Tibial artery (tissue), 4 donors: ENCODE results near the gene MRGPRD.

Experiments
- DNase-seq, 2 donors: peaks; one replicate each; pipeline ENCODE4 v3.0.0-alpha.2; 2019
- H3K27ac ChIP-seq, 2 donors: fragments of 200-600 bp; sonication (generic) in 1 of 2; 1 replicate in 1 of 2; 2 replicates in 1 of 2; pipeline ENCODE4 v1.5.1; 2018 to 2019; ENCODE audit warnings: mild to moderate bottlenecking in 1 of 2
- H3K27me3 ChIP-seq, 2 donors: fragments of 200-600 bp; sonication (generic) in 1 of 2; one replicate each; pipeline versions ENCODE4 v1.5.1 to v1.6.0; 2016 to 2019
- H3K36me3 ChIP-seq, 3 donors: fragments of 200-600 bp; sonication (generic) in 2 of 3; one replicate each; pipeline ENCODE4 v1.5.1; 2016 to 2019; ENCODE audit warnings: mild to moderate bottlenecking in 2 of 3
- H3K4me1 ChIP-seq, 4 donors: fragments of 200-600 bp; sonication (generic) in 2 of 4; 1 replicate in 3 of 4; 2 replicates in 1 of 4; pipeline ENCODE4 v1.5.1; 2016 to 2019
- H3K4me3 ChIP-seq, 2 donors: fragments of 200-600 bp; sonication (generic) in 1 of 2; 1 replicate in 1 of 2; 2 replicates in 1 of 2; pipeline ENCODE4 v1.5.1; 2018 to 2019; ENCODE audit warnings: mild to moderate bottlenecking in 2 of 2
- H3K9me3 ChIP-seq, 3 donors: fragments of 200-600 bp; sonication (generic) in 1 of 3; one replicate each; pipeline ENCODE4 v1.5.1; 2016 to 2019
- CTCF ChIP-seq, 2 experiments: fragments of 200-600 bp in 1 of 2; fragments of 450-650 bp in 1 of 2; IDR thresholded peaks; one replicate each; pipeline ENCODE4 v1.5.1; 2017 to 2019; ENCODE audit warnings: antibody characterized with exemption in 2 of 2, mild to moderate bottlenecking in 1 of 2, moderate library complexity in 1 of 2
- intact Hi-C: fragments of 100-400 bp; cut with DNase I; formaldehyde crosslinking; loops from one replicate; pipeline ENCODE4 v1.15.0; 2023; ENCODE audit warnings: low total_unique reads

MRGPRD gene

GRCh38 chr11:68936358-68936636 is 44.5 kb downstream of the MRGPRD start:
- no peak overlapping the region for H3K27ac ChIP-seq
- H3K4me3 ChIP-seq = no peak overlapping the region
- no peak for TF ChIP-seq CTCF (IDR thresholded peaks at IDR 0.05)
- H3K9me3 ChIP-seq = no peaks in the 10 kb centered on the region
- intact Hi-C loops = no loop called here
- H3K4me1 ChIP-seq = peaks cover 0 to 24% (median 5%) of the 10 kb centered on the region in 4 donors
- no peak for DNase-seq
- H3K36me3 ChIP-seq = peaks cover 60 to 90% (median 73%) of the 10 kb centered on the region in 3 donors
- H3K27me3 ChIP-seq = no peaks in the 10 kb centered on the region

- H3K36me3 ChIP-seq = peaks cover 65 to 96% (median 78%) of the 10 kb centered on the region in 3 donors
- no peak overlapping the region for H3K4me3 ChIP-seq
- TF ChIP-seq CTCF (IDR thresholded peaks at IDR 0.05) = no peak
- intact Hi-C loops = no loop called here
- no peaks in the 10 kb centered on the region for H3K27me3 ChIP-seq
- no peaks in the 10 kb centered on the region for H3K9me3 ChIP-seq
- peak overlapping the region in 1 of 2 donors; percentile 47 for H3K27ac ChIP-seq
- no peak for DNase-seq
- H3K4me1 ChIP-seq = peaks cover 0 to 19% (median 4%) of the 10 kb centered on the region in 4 donors
Observed at GRCh38 chr11:68935516-68936357, 45.0 kb downstream of the MRGPRD start.

DNA sequence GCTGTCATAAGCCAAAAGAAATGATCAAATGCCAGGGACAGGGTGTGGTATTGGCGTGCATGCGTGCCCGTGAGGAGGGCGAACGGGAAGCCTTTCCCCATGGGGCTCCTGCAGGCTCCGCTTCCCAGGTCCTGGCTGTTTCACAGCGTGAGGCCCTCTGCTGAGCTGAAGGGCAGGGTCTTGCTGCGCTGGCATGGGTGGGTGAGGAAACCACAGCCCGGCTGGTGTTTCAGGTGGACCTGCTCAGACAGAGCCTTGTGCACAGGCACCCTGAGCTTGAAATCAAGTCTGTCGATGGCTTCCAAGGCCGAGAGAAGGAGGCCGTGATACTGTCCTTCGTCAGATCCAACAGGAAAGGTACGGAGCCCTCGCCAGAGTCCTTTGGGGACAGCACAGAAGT is 45.7 kb downstream of the MRGPRD start:
- Histone ChIP-seq H3K4me3 (no peak overlapping the region), H3K9me3 (no peaks in the 10 kb centered on the region), H3K27me3 (no peaks in the 10 kb centered on the region), H3K27ac (peak overlapping the region in 1 of 2 donors; percentile 47), H3K36me3 (peaks cover 72 to 100% (median 84%) of the 10 kb centered on the region in 3 donors), H3K4me1 (peaks cover 0 to 12% (median 3%) of the 10 kb centered on the region in 4 donors)
- intact Hi-C loops = no loop called here
- no peak for DNase-seq
- TF ChIP-seq CTCF (IDR thresholded peaks at IDR 0.05) = no peak

GRCh38 chr11:68934666-68935065 is 46.1 kb downstream of the MRGPRD start:
- Histone ChIP-seq H3K4me3 (no peak overlapping the region), H3K4me1 (peaks cover 0 to 8% (median under 1%) of the 10 kb centered on the region in 4 donors), H3K27me3 (no peaks in the 10 kb centered on the region), H3K36me3 (peaks cover 76 to 100% (median 88%) of the 10 kb centered on the region in 3 donors), H3K27ac (peak overlapping the region in 1 of 2 donors; percentile 32), H3K9me3 (no peaks in the 10 kb centered on the region)
- intact Hi-C loops = no loop called here
- no peak for DNase-seq
- TF ChIP-seq CTCF (IDR thresholded peaks at IDR 0.05) = no peak

- intact Hi-C loops = no loop called here
- Histone ChIP-seq H3K4me3 (no peak overlapping the region), H3K27ac (peak overlapping the region in 1 of 2 donors; percentile 32), H3K9me3 (no peaks in the 10 kb centered on the region), H3K4me1 (peaks cover 0 to 4% (median 0%) of the 10 kb centered on the region in 4 donors), H3K36me3 (peaks cover 80 to 100% (median 88%) of the 10 kb centered on the region in 3 donors), H3K27me3 (no peaks in the 10 kb centered on the region)
- no peak for TF ChIP-seq CTCF (IDR thresholded peaks at IDR 0.05)
- DNase-seq = no peak
Observed at GRCh38 chr11:68934321-68934645, 46.5 kb downstream of the MRGPRD start.
